GM18519 (cell line): Measurements from ENCODE around the gene TP53.
"Not testable (repeated sequence)": the region's sequence is repeated elsewhere in the genome, so short reads cannot be mapped to it uniquely, and the experiment has no call there.

Experiments
- ATAC-seq: cut with Tn5 transposase; IDR thresholded peaks from one replicate; pipeline ENCODE4 v1.9.1; 2021; ENCODE audit warnings: mild to moderate bottlenecking, moderate library complexity; ENCODE audit not compliant: unreplicated experiment, low FRiP score

Gene TP53

GRCh38 chr17:7677388-7678067, 9.8 kb downstream of the TP53 start:
- no peak for ATAC-seq

GRCh38 chr17:7676533-7676932, 10.8 kb downstream of the TP53 start:
- no peak for ATAC-seq

GRCh38 chr17:7674934-7675333, 12.4 kb downstream of the TP53 start:
- no peak for ATAC-seq

GRCh38 chr17:7673239-7673638, 14.1 kb downstream of the TP53 start:
- ATAC-seq: no peak

GRCh38 chr17:7668482-7668881, 18.8 kb downstream of the TP53 start:
- no peak for ATAC-seq

- ATAC-seq: no peak
These were observed 19.5 kb downstream of the TP53 start for GRCh38 chr17:7667656-7668406.

- ATAC-seq: no peak
These were observed 30.2 kb downstream of the TP53 start for GRCh38 chr17:7656958-7657609.

GRCh38 chr17:7655541-7655840, 31.8 kb downstream of the TP53 start:
- no peak for ATAC-seq

GRCh38 chr17:7654832-7655540, 32.3 kb downstream of the TP53 start:
- ATAC-seq: no peak

GRCh38 chr17:7652388-7653356, 34.6 kb downstream of the TP53 start:
- ATAC-seq: no peak

- no peak for ATAC-seq
These were observed 35.5 kb downstream of the TP53 start for GRCh38 chr17:7651665-7652387.

- ATAC-seq: no peak
These were observed 36.1 kb downstream of the TP53 start for GRCh38 chr17:7651097-7651664.

- ATAC-seq: no peak
These were observed 36.7 kb downstream of the TP53 start, which contains the start of gene ATP1B2 for GRCh38 chr17:7650509-7651096. TSS of gene ATP1B2 (plus strand) at chr17:7650926. CDS start at chr17:7651519, 593 bp downstream.

- no peak for ATAC-seq
These were observed 40.3 kb downstream of the TP53 start for GRCh38 chr17:7647018-7647417.

GRCh38 chr17:7646457-7646856, 40.8 kb downstream of the TP53 start:
- ATAC-seq: no peak

GRCh38 chr17:7644775-7645174, 42.5 kb downstream of the TP53 start:
- no peak for ATAC-seq

GRCh38 chr17:7641635-7642034, 45.7 kb downstream of the TP53 start:
- ATAC-seq: not testable (repeated sequence)

GRCh38 chr17:7640783-7641182, 46.5 kb downstream of the TP53 start:
- no peak for ATAC-seq

- ATAC-seq: no peak
These were observed 51.1 kb downstream of the TP53 start for GRCh38 chr17:7636163-7636562.
